Esophagus squamous epithelium (tissue), 5 donors: ENCODE results near the gene HYCC2. TPM values are rescaled to one million over a fixed set of nuclear protein-coding genes. Genes with fewer than 3 reads are reported as not detected.

ENCODE experiments used
- DNase-seq: peaks from one replicate; lab custom pipeline; 2025; lab: John Stamatoyannopoulos, UW
- H3K27ac ChIP-seq, 4 donors: fragments of 200-600 bp; sonication (generic); one replicate each; pipeline ENCODE4 v1.5.1; 2016 to 2019; ENCODE audit warnings: mild to moderate bottlenecking in 1 of 4
- H3K27me3 ChIP-seq, 4 donors: fragments of 200-600 bp; sonication (generic); 1 replicate in 3 of 4; 2 replicates in 1 of 4; pipeline versions ENCODE4 v1.5.1 to v1.6.0; 2017 to 2021; ENCODE audit warnings: antibody characterized with exemption in 1 of 4
- H3K36me3 ChIP-seq, 3 donors: fragments of 200-600 bp; sonication (generic); one replicate each; pipeline ENCODE4 v1.5.1; 2016 to 2019
- H3K4me1 ChIP-seq, 3 donors: fragments of 200-600 bp; sonication (generic); one replicate each; pipeline ENCODE4 v1.5.1; 2017 to 2019
- H3K4me3 ChIP-seq, 4 donors: fragments of 200-600 bp; sonication (generic); 1 replicate in 3 of 4; 2 replicates in 1 of 4; pipeline ENCODE4 v1.5.1; 2016 to 2019; ENCODE audit warnings: mild to moderate bottlenecking in 2 of 4, moderate library complexity in 1 of 4
- H3K9me3 ChIP-seq, 3 donors: fragments of 200-600 bp; sonication (generic); one replicate each; pipeline ENCODE4 v1.5.1; 2016 to 2019
- POLR2A ChIP-seq, 4 donors: fragments of 450-650 bp; IDR thresholded peaks; one replicate each; pipeline ENCODE4 v1.6.1; 2017; ENCODE audit warnings: antibody characterized with exemption in 4 of 4, mild to moderate bottlenecking in 4 of 4, moderate library complexity in 3 of 4
- WGBS, 2 donors: methylation state at CpG; one replicate each; pipeline ENCODE4 v1.1.5; 2018; 5-methylcytosine and 5-hydroxymethylcytosine counted together
- intact Hi-C: fragments of 100-400 bp; cut with DNase I; formaldehyde crosslinking; loops from one replicate; pipeline ENCODE4 v1.15.0; 2022
- total RNA-seq, 4 donors: library from RNA; depleted of rRNA; stranded (reverse); fragments of >200 nt; gene quantifications; one replicate each; pipeline ENCODE4 v1.1.0, GENCODE V29; 2016
- TF ChIP-seq, protein P1 (sequence below), 6 experiments: fragments of 450-650 bp in 4 of 6; fragments of 200-600 bp in 2 of 6; sonication (generic) in 2 of 6; IDR thresholded peaks; one replicate each; pipeline ENCODE4 v1.5.1; 2016 to 2019; ENCODE audit warnings: antibody characterized with exemption in 6 of 6, mild to moderate bottlenecking in 4 of 6, moderate library complexity in 4 of 6
- donor health status: DM: yes; HTN: yes; CAD: no.

HYCC2 gene
- total RNA-seq, 4 donors from 2014 or later, result 9.1 to 20.7 (median 11.2) TPM

- Histone ChIP-seq H3K9me3 (no peaks in the 10 kb centered on the region), H3K27me3 (no peaks in the 10 kb centered on the region), H3K4me3 (no peak overlapping the region), H3K4me1 (peaks cover 0 to 20% (median 3%) of the 10 kb centered on the region in 3 donors), H3K36me3 (no peaks in the 10 kb centered on the region), H3K27ac (no peak overlapping the region)
- intact Hi-C loops, result loop anchor here (5.0 to 10.0 kb wide), 2 partner anchors 34 to 54 kb away; no protein-coding TSS in a partner anchor
- TF ChIP-seq, protein P1, sequence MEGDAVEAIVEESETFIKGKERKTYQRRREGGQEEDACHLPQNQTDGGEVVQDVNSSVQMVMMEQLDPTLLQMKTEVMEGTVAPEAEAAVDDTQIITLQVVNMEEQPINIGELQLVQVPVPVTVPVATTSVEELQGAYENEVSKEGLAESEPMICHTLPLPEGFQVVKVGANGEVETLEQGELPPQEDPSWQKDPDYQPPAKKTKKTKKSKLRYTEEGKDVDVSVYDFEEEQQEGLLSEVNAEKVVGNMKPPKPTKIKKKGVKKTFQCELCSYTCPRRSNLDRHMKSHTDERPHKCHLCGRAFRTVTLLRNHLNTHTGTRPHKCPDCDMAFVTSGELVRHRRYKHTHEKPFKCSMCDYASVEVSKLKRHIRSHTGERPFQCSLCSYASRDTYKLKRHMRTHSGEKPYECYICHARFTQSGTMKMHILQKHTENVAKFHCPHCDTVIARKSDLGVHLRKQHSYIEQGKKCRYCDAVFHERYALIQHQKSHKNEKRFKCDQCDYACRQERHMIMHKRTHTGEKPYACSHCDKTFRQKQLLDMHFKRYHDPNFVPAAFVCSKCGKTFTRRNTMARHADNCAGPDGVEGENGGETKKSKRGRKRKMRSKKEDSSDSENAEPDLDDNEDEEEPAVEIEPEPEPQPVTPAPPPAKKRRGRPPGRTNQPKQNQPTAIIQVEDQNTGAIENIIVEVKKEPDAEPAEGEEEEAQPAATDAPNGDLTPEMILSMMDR (IDR thresholded peaks at IDR 0.05), result no peak
- TF ChIP-seq POLR2A (IDR thresholded peaks at IDR 0.05), result no peak
- no peak for DNase-seq
- WGBS, 2 donors, result 89 to 100% methylated on average over 3 of the region's 3 CpGs
Observed at GRCh38 chr2:201111096-201111495, 39.6 kb upstream of the HYCC2 start.

DNA sequence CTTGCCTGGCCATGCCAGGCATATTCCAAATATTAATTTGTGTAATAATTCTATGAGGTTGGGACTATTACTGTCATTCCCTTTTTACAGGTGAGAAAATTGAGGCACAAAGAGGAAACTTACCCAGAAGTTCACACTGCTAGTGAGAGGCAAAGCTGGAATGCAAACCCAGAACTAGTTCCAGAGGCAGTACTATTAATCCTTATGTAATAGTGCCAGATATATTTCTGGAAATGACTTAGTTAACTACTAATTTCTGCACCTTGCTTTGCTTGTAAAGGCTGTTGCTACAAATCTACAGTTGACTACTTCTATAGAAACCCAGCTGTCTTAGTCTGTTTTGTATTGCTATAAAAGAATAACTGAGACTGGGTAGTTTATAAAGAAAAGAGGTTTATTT lies 39.1 kb upstream of the HYCC2 start:
- peaks cover 0 to 17% (median 3%) of the 10 kb centered on the region in 3 donors for H3K4me1 ChIP-seq
- H3K9me3 ChIP-seq, result no peaks in the 10 kb centered on the region
- no peaks in the 10 kb centered on the region for H3K27me3 ChIP-seq
- intact Hi-C loops, result loop anchor here (5.0 to 10.0 kb wide), 2 partner anchors 33 to 54 kb away; no protein-coding TSS in a partner anchor
- no peaks in the 10 kb centered on the region for H3K36me3 ChIP-seq
- no peak overlapping the region for H3K27ac ChIP-seq
- TF ChIP-seq POLR2A (IDR thresholded peaks at IDR 0.05), result no peak
- TF ChIP-seq, protein P1 (IDR thresholded peaks at IDR 0.05), result no peak
- H3K4me3 ChIP-seq, result no peak overlapping the region
- no peak for DNase-seq

DNA sequence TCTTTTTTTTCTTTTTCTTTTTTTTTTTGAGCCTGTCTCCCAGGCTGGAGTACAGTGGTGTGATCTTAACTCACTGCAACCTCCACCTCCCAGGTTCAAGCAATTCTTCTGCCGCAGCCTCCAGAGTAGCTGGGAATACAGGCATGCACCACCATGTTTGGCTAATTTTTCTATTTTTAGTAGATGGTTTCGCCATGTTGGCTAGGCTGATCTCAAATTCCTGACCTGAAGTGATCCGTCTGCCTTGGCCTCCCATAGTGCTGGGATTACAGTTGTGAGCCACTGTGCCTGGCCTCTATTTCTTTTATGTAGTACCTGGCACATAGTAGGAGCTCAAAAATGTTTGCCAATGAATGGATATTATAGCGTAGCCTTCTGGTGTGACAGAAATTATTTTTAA lies 37.7 kb upstream of the HYCC2 start:
- TF ChIP-seq, protein P1 (IDR thresholded peaks at IDR 0.05), result no peak
- no peak for TF ChIP-seq POLR2A (IDR thresholded peaks at IDR 0.05)

DNA sequence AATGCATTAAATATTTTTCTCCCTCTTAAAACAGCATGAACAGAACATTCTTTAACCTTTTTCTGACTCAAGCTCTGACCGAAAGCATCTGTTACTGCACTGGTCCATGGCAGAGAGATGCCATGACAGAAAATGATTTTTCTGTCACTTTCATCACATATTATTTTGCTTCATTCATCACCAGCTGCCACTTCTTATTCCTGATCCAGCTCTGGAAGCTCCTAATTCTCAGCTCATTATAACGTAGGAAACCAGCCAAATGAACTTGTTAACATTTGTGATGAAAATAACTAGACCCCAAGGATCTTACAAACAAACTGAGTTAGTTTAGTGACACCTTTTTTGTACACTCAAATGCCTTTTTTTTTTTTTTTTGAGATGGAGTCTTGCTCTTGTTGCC lies 36.9 kb upstream of the HYCC2 start:
- no peak overlapping the region for H3K27ac ChIP-seq
- H3K9me3 ChIP-seq, result no peaks in the 10 kb centered on the region
- 84 to 88% methylated on average over 2 of the region's 2 CpGs for WGBS, 2 donors
- H3K36me3 ChIP-seq, result no peaks in the 10 kb centered on the region
- no peaks in the 10 kb centered on the region for H3K4me1 ChIP-seq
- no peak for DNase-seq
- H3K4me3 ChIP-seq, result no peak overlapping the region
- intact Hi-C loops, result no loop called here
- no peaks in the 10 kb centered on the region for H3K27me3 ChIP-seq
- no peak for TF ChIP-seq POLR2A (IDR thresholded peaks at IDR 0.05)
- TF ChIP-seq, protein P1 (IDR thresholded peaks at IDR 0.05), result no peak

More for the DNA sequence above, 37.7 kb upstream of the HYCC2 start:
- H3K4me1 ChIP-seq, result peaks cover 0 to 2% (median 0%) of the 10 kb centered on the region in 3 donors
- no peak overlapping the region for H3K27ac ChIP-seq
- intact Hi-C loops, result no loop called here
- no peaks in the 10 kb centered on the region for H3K9me3 ChIP-seq
- 94% methylated on average over 4 of the region's 4 CpGs for WGBS, 2 donors
- no peak overlapping the region for H3K4me3 ChIP-seq
- DNase-seq, result no peak
- H3K36me3 ChIP-seq, result no peaks in the 10 kb centered on the region
- H3K27me3 ChIP-seq, result no peaks in the 10 kb centered on the region

DNA sequence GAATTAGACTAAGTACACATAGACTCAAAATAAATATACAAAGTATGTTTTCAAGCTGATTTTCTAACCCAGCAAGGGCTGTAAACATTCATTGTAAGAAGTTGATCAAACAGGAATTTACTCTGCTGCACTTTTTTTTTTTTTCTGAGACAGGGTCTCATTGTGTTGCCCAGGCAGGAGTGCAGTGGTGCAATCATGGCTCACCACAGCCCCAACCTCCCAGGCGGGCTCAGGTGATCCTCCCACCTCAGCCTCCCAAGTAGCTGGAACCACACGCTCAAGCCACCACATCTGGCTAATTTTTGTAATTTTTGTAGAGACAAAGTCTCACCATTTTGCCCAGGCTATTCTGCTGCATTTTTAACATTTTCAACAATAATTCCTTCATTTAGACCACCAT lies 36.2 kb upstream of the HYCC2 start:
- Histone ChIP-seq H3K4me1 (no peaks in the 10 kb centered on the region), H3K27ac (no peak overlapping the region), H3K36me3 (no peaks in the 10 kb centered on the region), H3K4me3 (no peak overlapping the region), H3K27me3 (no peaks in the 10 kb centered on the region), H3K9me3 (no peaks in the 10 kb centered on the region)
- TF ChIP-seq, protein P1 (IDR thresholded peaks at IDR 0.05), result no peak
- no peak for TF ChIP-seq POLR2A (IDR thresholded peaks at IDR 0.05)
- no peak for DNase-seq
- WGBS, 2 donors, result 88 to 90% methylated on average over 2 of the region's 2 CpGs
- intact Hi-C loops, result no loop called here
